Breast epithelium (tissue), 3 donors: ENCODE data around the gene SPIRE2.

Experiments used
- POLR2A ChIP-seq: fragments of 450-650 bp; IDR thresholded peaks from one replicate; pipeline ENCODE4 v1.6.1; 2016; ENCODE audit warnings: antibody characterized with exemption, mild to moderate bottlenecking, moderate library complexity
- POLR2AphosphoS5 ChIP-seq, 3 donors: sonication (generic); formaldehyde crosslinking; IDR thresholded peaks; one replicate each; pipeline ENCODE4 v1.6.1; 2017; ENCODE audit warnings: antibody characterized with exemption in 3 of 3
- TF ChIP-seq, protein P1 (sequence below), 3 donors: fragments of 450-650 bp; IDR thresholded peaks; one replicate each; pipeline ENCODE4 v1.5.1; 2016 to 2017; ENCODE audit warnings: antibody characterized with exemption in 3 of 3, mild to moderate bottlenecking in 3 of 3, moderate library complexity in 3 of 3

DNA sequence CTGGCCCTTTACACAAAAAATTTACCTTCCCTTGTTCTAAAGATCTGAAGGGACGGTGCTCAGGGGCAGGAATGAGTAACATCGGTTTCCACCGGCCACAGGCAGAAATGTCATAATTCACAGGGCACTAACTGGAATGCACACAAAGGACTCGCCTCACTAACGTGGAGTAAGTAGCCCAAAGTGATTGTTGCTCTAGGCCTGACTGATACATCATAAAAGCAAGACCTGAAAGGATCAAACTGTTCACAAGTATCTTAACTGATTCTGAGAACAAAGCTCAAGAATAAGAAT lies 36.2 kb downstream of the SPIRE2 start:
- TF ChIP-seq, protein P1, sequence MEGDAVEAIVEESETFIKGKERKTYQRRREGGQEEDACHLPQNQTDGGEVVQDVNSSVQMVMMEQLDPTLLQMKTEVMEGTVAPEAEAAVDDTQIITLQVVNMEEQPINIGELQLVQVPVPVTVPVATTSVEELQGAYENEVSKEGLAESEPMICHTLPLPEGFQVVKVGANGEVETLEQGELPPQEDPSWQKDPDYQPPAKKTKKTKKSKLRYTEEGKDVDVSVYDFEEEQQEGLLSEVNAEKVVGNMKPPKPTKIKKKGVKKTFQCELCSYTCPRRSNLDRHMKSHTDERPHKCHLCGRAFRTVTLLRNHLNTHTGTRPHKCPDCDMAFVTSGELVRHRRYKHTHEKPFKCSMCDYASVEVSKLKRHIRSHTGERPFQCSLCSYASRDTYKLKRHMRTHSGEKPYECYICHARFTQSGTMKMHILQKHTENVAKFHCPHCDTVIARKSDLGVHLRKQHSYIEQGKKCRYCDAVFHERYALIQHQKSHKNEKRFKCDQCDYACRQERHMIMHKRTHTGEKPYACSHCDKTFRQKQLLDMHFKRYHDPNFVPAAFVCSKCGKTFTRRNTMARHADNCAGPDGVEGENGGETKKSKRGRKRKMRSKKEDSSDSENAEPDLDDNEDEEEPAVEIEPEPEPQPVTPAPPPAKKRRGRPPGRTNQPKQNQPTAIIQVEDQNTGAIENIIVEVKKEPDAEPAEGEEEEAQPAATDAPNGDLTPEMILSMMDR (IDR thresholded peaks at IDR 0.05): no peak
- TF ChIP-seq POLR2AphosphoS5 (IDR thresholded peaks at IDR 0.05) (no peak), POLR2A (no peak)
